ENCODE data around the gene NYNRIN. TPM values are rescaled to one million over a fixed set of nuclear protein-coding genes. Genes with fewer than 3 reads are reported as not detected.

NYNRIN gene
- total RNA-seq, 1 experiment from 2014 or later, result 16.6 TPM

DNA sequence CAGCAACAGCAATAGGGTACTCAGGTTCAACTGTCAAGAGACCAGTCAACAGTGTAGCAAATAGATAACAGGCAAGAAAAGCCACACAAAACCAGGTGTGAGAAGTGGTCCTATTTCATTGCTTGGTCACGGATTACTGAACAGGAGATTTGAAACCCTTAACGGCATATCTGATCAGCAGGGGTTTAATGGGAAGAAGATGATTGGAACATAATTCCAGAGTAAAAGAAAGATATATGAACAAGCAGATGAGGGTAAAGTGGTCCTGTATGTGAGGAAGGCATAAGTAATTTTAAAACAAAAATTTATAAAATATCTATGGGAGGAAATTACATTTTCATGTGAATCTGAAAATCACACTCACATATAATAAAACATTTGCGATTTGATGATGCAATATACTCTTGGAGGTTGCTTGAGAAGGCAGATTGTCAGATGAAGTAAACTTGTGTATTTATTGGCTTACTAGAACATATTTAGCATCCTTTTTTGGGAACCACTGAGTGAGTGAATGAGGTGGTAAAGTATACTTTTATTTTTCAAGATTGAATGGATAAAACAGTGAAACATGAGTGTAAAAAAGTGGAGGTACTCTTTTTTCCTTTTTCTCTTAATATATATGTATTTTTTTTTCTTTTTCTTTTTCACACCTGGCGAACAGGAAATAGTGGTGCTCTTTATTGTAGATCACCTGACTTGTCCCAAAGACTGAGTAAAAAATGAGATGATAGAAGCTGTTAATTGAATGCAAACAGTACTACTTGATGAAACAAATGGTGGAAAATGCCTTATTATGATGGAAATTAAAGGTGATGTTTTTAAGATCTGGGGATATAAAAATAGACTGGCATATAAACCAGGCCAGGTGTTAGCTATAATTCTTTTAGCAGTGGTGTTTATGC lies 65.3 kb downstream of the NYNRIN start (continued):
- no peak for TF ChIP-seq STAT6 (CRISPR knock-in tag; conservative IDR thresholded peaks at IDR 0.05; ENCODE audit: low read depth)
- no peak for TF ChIP-seq TEAD1 (CRISPR knock-in tag; IDR thresholded peaks at IDR 0.05)
- TF ChIP-seq, protein P1, sequence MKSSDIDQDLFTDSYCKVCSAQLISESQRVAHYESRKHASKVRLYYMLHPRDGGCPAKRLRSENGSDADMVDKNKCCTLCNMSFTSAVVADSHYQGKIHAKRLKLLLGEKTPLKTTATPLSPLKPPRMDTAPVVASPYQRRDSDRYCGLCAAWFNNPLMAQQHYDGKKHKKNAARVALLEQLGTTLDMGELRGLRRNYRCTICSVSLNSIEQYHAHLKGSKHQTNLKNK (CRISPR knock-in tag; IDR thresholded peaks at IDR 0.05), result no peak
- TF ChIP-seq JUN (CRISPR knock-in tag; IDR thresholded peaks at IDR 0.05), result no peak

DNA sequence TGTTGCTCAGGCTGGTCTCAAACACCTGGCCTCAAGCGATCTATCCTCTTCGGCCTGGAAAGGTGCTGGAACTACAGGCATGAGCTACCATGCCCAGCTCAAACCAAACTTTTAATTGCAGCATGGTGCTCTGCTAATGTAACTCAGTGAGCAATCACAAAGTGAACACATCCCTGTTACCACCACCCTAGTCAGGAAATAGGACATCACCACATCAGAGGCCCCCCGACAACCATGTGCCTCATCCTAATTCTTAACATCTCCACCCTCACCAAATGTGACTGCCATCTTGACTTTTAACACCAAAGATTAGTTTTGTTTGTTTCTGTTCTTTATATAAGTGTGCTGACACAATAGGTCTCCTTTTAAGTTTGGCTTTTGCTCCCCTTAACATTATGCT lies 66.6 kb downstream of the NYNRIN start:
- Mint-ChIP-seq H3K4me1 (peaks cover 3% of the 10 kb centered on the region), H3K4me3 (no peak overlapping the region), H3K27ac (no peak overlapping the region), H3K36me3 (no peaks in the 10 kb centered on the region), H3K27me3 (ENCODE audit: low read depth) (peaks cover under 1% of the 10 kb centered on the region; the same call in 1 of the 2 replicates), H3K9me3 (peaks cover 7% of the 10 kb centered on the region)
- CTCF ChIA-PET, result interaction anchor here (0.7 kb wide), 2 partner anchors 87 to 375 kb away, joined by 3 read pairs; no protein-coding TSS in a partner anchor
- POLR2A ChIA-PET, result no interaction called here
- ATAC-seq, result no peak
- DNase-seq (ENCODE audit: low spot score), result no peak
- TF ChIP-seq E2F5 (CRISPR knock-in tag; IDR thresholded peaks at IDR 0.05) (no peak), NFE2L1 (CRISPR knock-in tag; IDR thresholded peaks at IDR 0.05) (no peak), TP53 (CRISPR knock-in tag; IDR thresholded peaks at IDR 0.05) (no peak), ZNF263 (CRISPR knock-in tag; IDR thresholded peaks at IDR 0.05; ENCODE audit: low read depth) (no peak), SMAD4 (CRISPR knock-in tag; IDR thresholded peaks at IDR 0.05) (no peak), ZBTB21 (CRISPR knock-in tag; IDR thresholded peaks at IDR 0.05; ENCODE audit: borderline replicate concordance) (no peak), SP1 (CRISPR knock-in tag; conservative IDR thresholded peaks at IDR 0.05) (no peak), HMGA2 (CRISPR knock-in tag; IDR thresholded peaks at IDR 0.05) (no peak), FOXK1 (CRISPR knock-in tag; IDR thresholded peaks at IDR 0.05) (no peak), ZNF512 (CRISPR knock-in tag; IDR thresholded peaks at IDR 0.05; ENCODE audit: borderline replicate concordance) (no peak), ELF4 (CRISPR knock-in tag; IDR thresholded peaks at IDR 0.05; ENCODE audit: low read depth) (no peak), PRRX2 (CRISPR knock-in tag; IDR thresholded peaks at IDR 0.05) (no peak), ESRRA (CRISPR knock-in tag; IDR thresholded peaks at IDR 0.05; ENCODE audit: borderline replicate concordance) (no peak)
- TF ChIP-seq, protein P2, sequence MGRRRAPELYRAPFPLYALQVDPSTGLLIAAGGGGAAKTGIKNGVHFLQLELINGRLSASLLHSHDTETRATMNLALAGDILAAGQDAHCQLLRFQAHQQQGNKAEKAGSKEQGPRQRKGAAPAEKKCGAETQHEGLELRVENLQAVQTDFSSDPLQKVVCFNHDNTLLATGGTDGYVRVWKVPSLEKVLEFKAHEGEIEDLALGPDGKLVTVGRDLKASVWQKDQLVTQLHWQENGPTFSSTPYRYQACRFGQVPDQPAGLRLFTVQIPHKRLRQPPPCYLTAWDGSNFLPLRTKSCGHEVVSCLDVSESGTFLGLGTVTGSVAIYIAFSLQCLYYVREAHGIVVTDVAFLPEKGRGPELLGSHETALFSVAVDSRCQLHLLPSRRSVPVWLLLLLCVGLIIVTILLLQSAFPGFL (CRISPR knock-in tag; IDR thresholded peaks at IDR 0.05; ENCODE audit: borderline replicate concordance), result no peak
- TF ChIP-seq, protein P1 (CRISPR knock-in tag; IDR thresholded peaks at IDR 0.05), result no peak
- TF ChIP-seq, protein P3, sequence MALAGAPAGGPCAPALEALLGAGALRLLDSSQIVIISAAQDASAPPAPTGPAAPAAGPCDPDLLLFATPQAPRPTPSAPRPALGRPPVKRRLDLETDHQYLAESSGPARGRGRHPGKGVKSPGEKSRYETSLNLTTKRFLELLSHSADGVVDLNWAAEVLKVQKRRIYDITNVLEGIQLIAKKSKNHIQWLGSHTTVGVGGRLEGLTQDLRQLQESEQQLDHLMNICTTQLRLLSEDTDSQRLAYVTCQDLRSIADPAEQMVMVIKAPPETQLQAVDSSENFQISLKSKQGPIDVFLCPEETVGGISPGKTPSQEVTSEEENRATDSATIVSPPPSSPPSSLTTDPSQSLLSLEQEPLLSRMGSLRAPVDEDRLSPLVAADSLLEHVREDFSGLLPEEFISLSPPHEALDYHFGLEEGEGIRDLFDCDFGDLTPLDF (CRISPR knock-in tag; IDR thresholded peaks at IDR 0.05), result no peak
- TF ChIP-seq, protein P4, sequence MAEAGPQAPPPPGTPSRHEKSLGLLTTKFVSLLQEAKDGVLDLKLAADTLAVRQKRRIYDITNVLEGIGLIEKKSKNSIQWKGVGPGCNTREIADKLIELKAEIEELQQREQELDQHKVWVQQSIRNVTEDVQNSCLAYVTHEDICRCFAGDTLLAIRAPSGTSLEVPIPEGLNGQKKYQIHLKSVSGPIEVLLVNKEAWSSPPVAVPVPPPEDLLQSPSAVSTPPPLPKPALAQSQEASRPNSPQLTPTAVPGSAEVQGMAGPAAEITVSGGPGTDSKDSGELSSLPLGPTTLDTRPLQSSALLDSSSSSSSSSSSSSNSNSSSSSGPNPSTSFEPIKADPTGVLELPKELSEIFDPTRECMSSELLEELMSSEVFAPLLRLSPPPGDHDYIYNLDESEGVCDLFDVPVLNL (CRISPR knock-in tag; IDR thresholded peaks at IDR 0.05; ENCODE audit: borderline replicate concordance, low read depth), result no peak
- TF ChIP-seq, protein P5, sequence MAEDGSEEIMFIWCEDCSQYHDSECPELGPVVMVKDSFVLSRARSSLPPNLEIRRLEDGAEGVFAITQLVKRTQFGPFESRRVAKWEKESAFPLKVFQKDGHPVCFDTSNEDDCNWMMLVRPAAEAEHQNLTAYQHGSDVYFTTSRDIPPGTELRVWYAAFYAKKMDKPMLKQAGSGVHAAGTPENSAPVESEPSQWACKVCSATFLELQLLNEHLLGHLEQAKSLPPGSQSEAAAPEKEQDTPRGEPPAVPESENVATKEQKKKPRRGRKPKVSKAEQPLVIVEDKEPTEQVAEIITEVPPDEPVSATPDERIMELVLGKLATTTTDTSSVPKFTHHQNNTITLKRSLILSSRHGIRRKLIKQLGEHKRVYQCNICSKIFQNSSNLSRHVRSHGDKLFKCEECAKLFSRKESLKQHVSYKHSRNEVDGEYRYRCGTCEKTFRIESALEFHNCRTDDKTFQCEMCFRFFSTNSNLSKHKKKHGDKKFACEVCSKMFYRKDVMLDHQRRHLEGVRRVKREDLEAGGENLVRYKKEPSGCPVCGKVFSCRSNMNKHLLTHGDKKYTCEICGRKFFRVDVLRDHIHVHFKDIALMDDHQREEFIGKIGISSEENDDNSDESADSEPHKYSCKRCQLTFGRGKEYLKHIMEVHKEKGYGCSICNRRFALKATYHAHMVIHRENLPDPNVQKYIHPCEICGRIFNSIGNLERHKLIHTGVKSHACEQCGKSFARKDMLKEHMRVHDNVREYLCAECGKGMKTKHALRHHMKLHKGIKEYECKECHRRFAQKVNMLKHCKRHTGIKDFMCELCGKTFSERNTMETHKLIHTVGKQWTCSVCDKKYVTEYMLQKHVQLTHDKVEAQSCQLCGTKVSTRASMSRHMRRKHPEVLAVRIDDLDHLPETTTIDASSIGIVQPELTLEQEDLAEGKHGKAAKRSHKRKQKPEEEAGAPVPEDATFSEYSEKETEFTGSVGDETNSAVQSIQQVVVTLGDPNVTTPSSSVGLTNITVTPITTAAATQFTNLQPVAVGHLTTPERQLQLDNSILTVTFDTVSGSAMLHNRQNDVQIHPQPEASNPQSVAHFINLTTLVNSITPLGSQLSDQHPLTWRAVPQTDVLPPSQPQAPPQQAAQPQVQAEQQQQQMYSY (CRISPR knock-in tag; IDR thresholded peaks at IDR 0.05), result no peak

All from WTC11 (cell line).